Duodenal mucosa (tissue), 2 donors: Measurements from ENCODE around the gene HILPDA.
A peak's percentile ranks its signal among the peaks of the same experiment; 100 is the strongest.

Experiments
- H3K27ac ChIP-seq: one replicate; pipeline ENCODE4 v1.7.0; 2013; ENCODE audit warnings: low read depth, low read length
- H3K27me3 ChIP-seq, 2 donors: one replicate each; pipeline ENCODE4 v1.7.0; 2013; ENCODE audit warnings: low read length in 2 of 2, control low read depth in 1 of 2; ENCODE audit not compliant: insufficient read depth in 2 of 2, control insufficient read depth in 1 of 2
- H3K36me3 ChIP-seq, 2 donors: one replicate each; pipeline ENCODE4 v1.7.0; 2013; ENCODE audit warnings: low read length in 2 of 2, control low read depth in 1 of 2; ENCODE audit not compliant: insufficient read depth in 2 of 2, control insufficient read depth in 1 of 2
- H3K4me1 ChIP-seq, 2 donors: one replicate each; pipeline ENCODE4 v1.7.0; 2013; ENCODE audit warnings: low read length in 2 of 2, control low read depth in 1 of 2; ENCODE audit not compliant: insufficient read depth in 2 of 2, control insufficient read depth in 1 of 2
- H3K4me3 ChIP-seq, 2 donors: one replicate each; pipeline ENCODE4 v1.7.0; 2013; ENCODE audit warnings: low read length in 2 of 2, low read depth in 1 of 2
- H3K9ac ChIP-seq, 2 donors: one replicate each; pipeline ENCODE4 v1.7.0; 2013; ENCODE audit warnings: low read length in 2 of 2, low read depth in 1 of 2
- H3K9me3 ChIP-seq, 2 donors: one replicate each; pipeline ENCODE4 v1.7.0; 2013; ENCODE audit warnings: low read length in 2 of 2, control low read depth in 1 of 2; ENCODE audit not compliant: control insufficient read depth in 1 of 2

The HILPDA gene

DNA sequence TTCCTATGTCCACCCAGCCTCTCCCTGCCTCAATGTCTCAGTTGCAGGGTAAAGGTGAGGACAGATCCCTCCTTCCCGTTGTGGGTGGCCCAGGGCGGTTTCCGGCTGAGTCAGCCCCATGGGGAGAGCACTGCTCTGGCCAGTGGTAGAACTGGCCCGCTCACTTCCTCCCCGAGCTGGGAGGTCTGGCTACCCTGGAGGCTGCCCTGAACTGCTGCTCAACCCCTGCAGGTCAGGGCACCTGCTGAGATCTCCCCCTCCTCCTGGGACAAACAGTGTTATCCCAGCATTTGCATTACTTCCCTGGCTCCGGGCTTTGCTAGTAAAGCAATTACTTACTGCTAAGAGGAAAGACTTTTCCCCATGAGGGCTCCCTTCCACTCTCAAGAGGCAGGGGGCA, 24.5 kb upstream of the HILPDA start:
- no peaks in the 10 kb centered on the region for H3K4me1 ChIP-seq
- H3K9ac ChIP-seq, result no peak overlapping the region
- H3K27ac ChIP-seq, result no peak overlapping the region
- no peak overlapping the region for H3K4me3 ChIP-seq
- no peaks in the 10 kb centered on the region for H3K36me3 ChIP-seq
- H3K27me3 ChIP-seq, result no peaks in the 10 kb centered on the region
- H3K9me3 ChIP-seq, result no peaks in the 10 kb centered on the region

DNA sequence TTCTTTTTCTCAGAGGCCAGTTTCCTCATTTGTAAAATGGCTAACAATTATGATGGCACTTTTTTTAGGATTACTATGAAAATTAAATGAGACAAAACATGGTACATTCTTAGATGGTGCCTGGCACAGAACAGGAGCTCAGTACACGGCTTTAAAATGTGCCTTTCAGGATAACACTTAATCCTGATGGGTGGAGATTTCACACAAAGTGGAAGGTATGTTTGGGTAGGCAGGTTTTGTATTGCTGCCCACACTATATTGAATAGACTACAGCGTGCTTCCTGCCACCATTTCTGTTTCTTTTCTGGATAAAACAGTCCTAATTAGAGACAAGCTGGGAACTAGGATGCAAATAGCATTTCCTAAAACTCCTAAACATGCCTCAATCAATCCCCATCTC, 23.9 kb upstream of the HILPDA start:
- Histone ChIP-seq H3K4me3 (no peak overlapping the region), H3K27me3 (no peaks in the 10 kb centered on the region), H3K27ac (no peak overlapping the region), H3K9ac (no peak overlapping the region), H3K4me1 (no peaks in the 10 kb centered on the region), H3K36me3 (no peaks in the 10 kb centered on the region), H3K9me3 (no peaks in the 10 kb centered on the region)

- H3K27me3 ChIP-seq, result no peaks in the 10 kb centered on the region
- H3K4me3 ChIP-seq, result no peak overlapping the region
- H3K27ac ChIP-seq, result no peak overlapping the region
- H3K4me1 ChIP-seq, result no peaks in the 10 kb centered on the region
- H3K9ac ChIP-seq, result no peak overlapping the region
- no peaks in the 10 kb centered on the region for H3K36me3 ChIP-seq
- H3K9me3 ChIP-seq, result no peaks in the 10 kb centered on the region
Measured at GRCh38 chr7:128434413-128435326, 21.0 kb upstream of the HILPDA start.

DNA sequence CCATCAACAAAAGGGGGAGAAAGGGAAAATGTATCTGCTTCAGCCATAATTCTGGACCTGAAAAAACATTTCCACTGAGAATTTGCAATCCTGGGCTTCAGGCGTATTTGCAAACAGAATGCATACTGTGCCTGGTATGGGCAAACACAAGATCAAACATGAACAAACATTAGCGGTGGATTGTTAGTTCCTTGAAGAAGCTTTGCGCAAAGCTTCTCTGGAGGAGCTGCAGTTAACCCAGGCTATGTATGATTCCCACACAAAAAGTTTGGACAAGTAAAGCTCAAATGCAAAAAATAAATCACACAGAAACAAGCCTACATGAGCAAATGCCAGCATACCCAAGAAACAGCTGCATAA, 20.4 kb upstream of the HILPDA start:
- Histone ChIP-seq H3K27me3 (no peaks in the 10 kb centered on the region), H3K4me3 (no peak overlapping the region), H3K9me3 (no peaks in the 10 kb centered on the region), H3K9ac (no peak overlapping the region), H3K27ac (no peak overlapping the region), H3K36me3 (no peaks in the 10 kb centered on the region), H3K4me1 (no peaks in the 10 kb centered on the region)

- Histone ChIP-seq H3K4me3 (no peak overlapping the region), H3K9me3 (no peaks in the 10 kb centered on the region), H3K9ac (no peak overlapping the region), H3K36me3 (no peaks in the 10 kb centered on the region), H3K27ac (no peak overlapping the region), H3K27me3 (no peaks in the 10 kb centered on the region), H3K4me1 (peaks cover 5 to 11% of the 10 kb centered on the region in 2 donors)
Measured at GRCh38 chr7:128437426-128438332, 18.0 kb upstream of the HILPDA start.

- no peak overlapping the region for H3K27ac ChIP-seq
Measured at GRCh38 chr7:128442356-128442755, 13.3 kb upstream of the HILPDA start.

DNA sequence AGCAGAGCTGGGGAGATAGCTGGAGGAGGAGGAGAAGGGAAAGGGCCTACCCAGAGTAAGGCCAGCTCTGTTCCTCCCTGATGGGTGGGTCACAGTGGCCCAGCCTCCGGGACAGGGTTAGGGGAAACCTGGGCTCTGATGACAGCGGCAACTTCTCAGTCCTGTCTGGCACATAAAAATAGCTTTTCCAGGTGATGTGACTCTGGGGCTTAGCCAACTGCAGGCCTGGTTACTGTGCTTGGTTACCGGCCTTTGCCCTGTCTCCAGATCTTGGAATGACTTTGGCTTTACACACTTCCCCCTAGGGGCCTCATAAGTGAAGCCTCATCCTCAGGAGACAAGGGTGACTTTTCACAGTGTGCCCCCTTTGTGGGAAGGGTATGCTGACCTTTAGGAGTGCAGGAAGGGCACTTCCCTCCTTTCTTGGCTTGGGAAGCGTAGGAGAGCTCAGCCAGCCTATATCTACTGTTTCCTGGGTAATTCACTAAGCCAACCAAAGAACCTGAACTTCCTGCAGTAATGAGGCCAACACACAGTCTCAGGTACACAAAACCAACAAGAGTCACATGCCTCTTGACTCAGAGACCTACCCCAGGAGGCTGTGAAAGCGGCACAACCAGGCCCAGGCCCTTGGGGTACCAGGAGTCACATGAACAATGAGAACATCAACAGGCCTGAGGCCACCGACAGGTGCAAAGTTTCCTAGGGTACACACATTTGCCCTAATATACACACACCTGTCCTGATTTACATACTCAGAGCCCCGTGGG, 11.7 kb upstream of the HILPDA start:
- H3K4me3 ChIP-seq, result peak overlapping the region in 1 of 2 donors; percentile 10
- no peak overlapping the region for H3K27ac ChIP-seq
- H3K36me3 ChIP-seq, result no peaks in the 10 kb centered on the region
- H3K27me3 ChIP-seq, result no peaks in the 10 kb centered on the region
- peak overlapping the region in 1 of 2 donors; percentile 25 for H3K9ac ChIP-seq
- no peaks in the 10 kb centered on the region for H3K9me3 ChIP-seq
- H3K4me1 ChIP-seq, result peaks cover 23 to 32% of the 10 kb centered on the region in 2 donors

More at GRCh38 chr7:128442356-128442755, 13.3 kb upstream of the HILPDA start:
- H3K27me3 ChIP-seq, result no peaks in the 10 kb centered on the region
- no peaks in the 10 kb centered on the region for H3K9me3 ChIP-seq
- no peaks in the 10 kb centered on the region for H3K36me3 ChIP-seq
- H3K4me1 ChIP-seq, result peaks cover 23 to 32% of the 10 kb centered on the region in 2 donors
- no peak overlapping the region for H3K9ac ChIP-seq
- no peak overlapping the region for H3K4me3 ChIP-seq

DNA sequence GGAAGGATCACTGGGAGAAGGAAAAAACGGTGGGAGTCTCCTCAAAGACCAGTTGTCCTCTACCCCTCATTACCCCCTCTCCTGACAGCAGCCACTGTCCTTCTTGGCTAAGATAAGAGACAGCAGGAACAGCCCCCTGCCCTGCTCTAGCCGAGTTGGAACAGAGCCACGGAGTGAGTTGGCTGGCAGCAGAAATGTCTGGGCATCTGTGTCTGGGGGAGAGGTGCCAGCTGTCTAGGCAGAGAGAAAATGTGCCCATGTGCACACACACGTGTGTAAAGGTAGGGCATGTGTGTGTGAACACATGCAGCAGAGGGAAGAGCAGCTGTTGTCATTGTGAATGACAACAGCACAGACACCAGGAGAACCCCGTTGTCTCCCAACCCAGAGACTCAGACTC, 9.4 kb upstream of the HILPDA start:
- Histone ChIP-seq H3K27ac (no peak overlapping the region), H3K4me1 (peaks cover 23 to 29% of the 10 kb centered on the region in 2 donors), H3K4me3 (no peak overlapping the region), H3K27me3 (no peaks in the 10 kb centered on the region), H3K9ac (no peak overlapping the region), H3K9me3 (no peaks in the 10 kb centered on the region), H3K36me3 (no peaks in the 10 kb centered on the region)

DNA sequence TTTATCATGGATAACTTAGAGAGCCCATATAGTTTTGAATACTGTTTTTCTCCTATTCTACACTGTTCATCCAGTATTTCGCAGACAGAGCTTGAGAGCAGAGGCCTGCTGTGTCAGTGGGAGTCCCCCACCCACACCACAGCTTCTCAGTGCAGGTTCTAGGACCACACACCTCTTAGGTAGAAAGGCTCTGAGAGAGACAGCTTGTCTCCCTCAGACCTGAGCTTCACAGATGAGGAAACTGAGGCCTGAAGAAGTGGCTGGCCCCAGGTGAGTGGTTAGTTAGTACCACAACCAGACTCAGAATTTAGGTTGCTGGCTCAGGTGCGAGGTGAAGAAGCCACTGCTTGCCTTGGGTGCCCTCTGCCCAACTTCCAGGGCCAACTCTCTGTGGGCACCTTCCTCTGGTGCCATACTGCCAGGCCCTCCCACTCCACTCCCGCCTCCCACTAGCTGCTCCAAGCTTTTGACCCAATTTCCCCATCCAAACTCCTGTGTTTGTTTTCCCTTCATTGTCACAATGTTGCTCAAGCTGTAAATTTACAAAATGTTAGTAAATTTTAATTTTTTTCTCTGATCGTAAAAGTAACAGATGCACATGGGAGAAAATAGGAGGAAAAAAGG, 7.6 kb upstream of the HILPDA start:
- H3K36me3 ChIP-seq, result no peaks in the 10 kb centered on the region
- peaks cover 17 to 18% of the 10 kb centered on the region in 2 donors for H3K4me1 ChIP-seq
- H3K27ac ChIP-seq, result no peak overlapping the region
- no peaks in the 10 kb centered on the region for H3K9me3 ChIP-seq
- no peak overlapping the region for H3K4me3 ChIP-seq
- H3K27me3 ChIP-seq, result no peaks in the 10 kb centered on the region
- no peak overlapping the region for H3K9ac ChIP-seq
